Measurements from ENCODE around the gene PDXDC1. TPM values are rescaled to one million over a fixed set of nuclear protein-coding genes. Genes with fewer than 3 reads are reported as not detected.
"Not testable (repeated sequence)": the region's sequence is repeated elsewhere in the genome, so short reads cannot be mapped to it uniquely, and the experiment has no call there.

The PDXDC1 gene
- 29.4 TPM for total RNA-seq
- 30.9 TPM for polyA plus RNA-seq
- long read RNA-seq, donor 1: 0 reads
- long read RNA-seq, donor 2: 0 reads
- long read RNA-seq, donor 3, full-length matches to known transcripts: 6 of 18 reads
- long read RNA-seq, donor 3, partial matches to known transcripts: 12 of 18 reads
- long read RNA-seq, donor 3, other reads (novel, unspliced or antisense): 0 of 18 reads
- long read RNA-seq, donor 4, full-length matches to known transcripts: 3 of 3 reads
- long read RNA-seq, donor 4, partial matches to known transcripts: 0 of 3 reads
- long read RNA-seq, donor 4, other reads (novel, unspliced or antisense): 0 of 3 reads
- long read RNA-seq, donor 5, full-length matches to known transcripts: 8 of 16 reads
- long read RNA-seq, donor 5, partial matches to known transcripts: 8 of 16 reads
- long read RNA-seq, donor 5, other reads (novel, unspliced or antisense): 0 of 16 reads
- long read RNA-seq, donor 6, full-length matches to known transcripts: 4 of 12 reads
- long read RNA-seq, donor 6, partial matches to known transcripts: 0 of 12 reads
- long read RNA-seq, donor 6, other reads (novel, unspliced or antisense): 8 of 12 reads
- long read RNA-seq, donor 7, full-length matches to known transcripts: 10 of 34 reads
- long read RNA-seq, donor 7, partial matches to known transcripts: 24 of 34 reads
- long read RNA-seq, donor 7, other reads (novel, unspliced or antisense): 0 of 34 reads
- long read RNA-seq, donor 8, partial matches to known transcripts: 0 of 1 reads
- long read RNA-seq, donor 8, other reads (novel, unspliced or antisense): 0 of 1 reads
- long read RNA-seq, donor 9, full-length matches to known transcripts: 1 of 12 reads
- long read RNA-seq, donor 9, partial matches to known transcripts: 11 of 12 reads
- long read RNA-seq, donor 9, other reads (novel, unspliced or antisense): 0 of 12 reads
- long read RNA-seq, donor 10, full-length matches to known transcripts: 1 of 1 reads
- long read RNA-seq, donor 10, partial matches to known transcripts: 0 of 1 reads
- long read RNA-seq, donor 10, other reads (novel, unspliced or antisense): 0 of 1 reads

DNA sequence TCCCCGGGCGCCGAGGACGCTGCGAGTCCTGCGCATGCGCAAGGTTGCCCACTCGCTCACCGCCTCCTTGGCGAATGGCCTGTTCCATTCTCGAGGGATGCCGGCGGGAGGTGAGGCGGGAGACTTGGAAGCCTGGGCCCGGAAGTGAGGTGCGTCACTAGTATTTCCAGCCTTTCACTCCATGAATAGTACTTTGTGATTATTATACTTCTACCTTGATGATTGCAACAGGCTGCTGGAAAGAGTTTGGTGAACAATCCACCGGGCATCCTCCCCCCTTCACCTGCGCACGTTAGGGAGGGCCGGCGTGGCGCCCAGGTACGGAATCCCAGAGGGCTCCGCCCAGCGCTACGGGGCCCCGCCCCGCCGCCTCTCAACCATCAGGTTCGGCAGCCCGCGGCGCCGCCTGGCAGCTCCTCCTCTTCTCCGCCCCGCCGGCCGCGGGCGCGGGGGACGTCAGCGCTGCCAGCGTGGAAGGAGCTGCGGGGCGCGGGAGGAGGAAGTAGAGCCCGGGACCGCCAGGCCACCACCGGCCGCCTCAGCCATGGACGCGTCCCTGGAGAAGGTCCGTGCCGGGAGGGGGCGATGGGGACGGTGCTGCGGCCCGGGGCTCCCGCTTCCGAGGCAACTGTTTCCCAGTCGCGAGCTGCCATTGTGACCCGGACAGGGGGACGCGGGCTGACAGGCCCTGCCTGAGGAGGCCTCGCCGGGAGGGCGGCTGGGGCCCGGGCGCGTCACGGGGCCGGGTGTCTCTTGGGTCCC lies at the start of gene PDXDC1:
Gene PDXDC1, plus strand, starts transcription at position 371 of the 762 bp plus-strand sequence. Its CDS starts 174 bp downstream, at position 545.
- H3K4me1 ChIP-seq (ENCODE audit: control insufficient read depth in 2 of 2, insufficient read depth in 2 of 2, low read length in 2 of 2); H3K27me3 ChIP-seq (ENCODE audit: control insufficient read depth in 2 of 2, insufficient read depth in 1 of 2, low read length in 1 of 2); H3K36me3 ChIP-seq (ENCODE audit: control insufficient read depth in 2 of 2, insufficient read depth in 2 of 2, low read length in 1 of 2); H3K9me3 ChIP-seq (ENCODE audit: control insufficient read depth in 2 of 2, insufficient read depth in 1 of 2, low read length in 1 of 2): not testable (repeated sequence)
- H3K27ac ChIP-seq (ENCODE audit: low read depth in 1 of 2, low read length in 1 of 2): peak within 1 kb of the TSS; percentile 70 to 94
- under 1% methylated on average over 74 of the region's 74 CpGs for WGBS
- peak; percentile 82 to 98 (median 91) for DNase-seq (ENCODE audit: low read depth in 6 of 9, low spot score in 9 of 9)
- H3K4me3 ChIP-seq (ENCODE audit: low read length in 2 of 2): peak within 1 kb of the TSS; percentile 74 to 89

- H3K4me3 ChIP-seq (ENCODE audit: low read length in 2 of 2); H3K36me3 ChIP-seq (ENCODE audit: control insufficient read depth in 2 of 2, insufficient read depth in 2 of 2, low read length in 1 of 2); H3K4me1 ChIP-seq (ENCODE audit: control insufficient read depth in 2 of 2, insufficient read depth in 2 of 2, low read length in 2 of 2); H3K9me3 ChIP-seq (ENCODE audit: control insufficient read depth in 2 of 2, insufficient read depth in 1 of 2, low read length in 1 of 2); H3K27me3 ChIP-seq (ENCODE audit: control insufficient read depth in 2 of 2, insufficient read depth in 1 of 2, low read length in 1 of 2); H3K27ac ChIP-seq (ENCODE audit: low read depth in 1 of 2, low read length in 1 of 2): not testable (repeated sequence)
- DNase-seq (ENCODE audit: low read depth in 6 of 9, low spot score in 9 of 9): peak in 1 of 9 donors; percentile 5
- 93% methylated on average over 6 of the region's 31 CpGs for WGBS
Observed at GRCh38 chr16:14928064-14928714, 46.6 kb upstream of the PDXDC1 start.

DNA sequence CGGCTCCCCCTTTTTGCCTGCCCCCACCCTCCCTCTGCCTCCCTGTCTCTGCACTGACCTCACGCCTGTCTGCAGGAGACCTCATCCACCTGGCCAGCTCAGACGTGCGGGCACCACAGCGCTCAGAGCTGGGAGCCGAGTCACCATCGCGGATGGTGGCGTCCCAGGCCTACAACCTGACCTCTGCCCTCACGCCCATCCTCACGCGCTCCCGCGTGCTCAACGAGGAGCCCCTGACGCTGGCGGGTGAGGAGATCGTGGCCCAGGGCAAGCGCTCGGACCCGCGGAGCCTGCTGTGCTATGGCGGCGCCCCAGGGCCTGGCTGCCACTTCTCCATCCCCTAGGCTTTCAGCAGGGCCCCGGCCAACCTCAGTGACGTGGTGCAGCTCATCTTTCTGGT lies 45.6 kb upstream of the PDXDC1 start:
- not testable (repeated sequence) for DNase-seq (ENCODE audit: low read depth in 6 of 9, low spot score in 9 of 9); H3K36me3 ChIP-seq (ENCODE audit: control insufficient read depth in 2 of 2, insufficient read depth in 2 of 2, low read length in 1 of 2); H3K4me3 ChIP-seq (ENCODE audit: low read length in 2 of 2); H3K27me3 ChIP-seq (ENCODE audit: control insufficient read depth in 2 of 2, insufficient read depth in 1 of 2, low read length in 1 of 2); H3K4me1 ChIP-seq (ENCODE audit: control insufficient read depth in 2 of 2, insufficient read depth in 2 of 2, low read length in 2 of 2); H3K27ac ChIP-seq (ENCODE audit: low read depth in 1 of 2, low read length in 1 of 2); H3K9me3 ChIP-seq (ENCODE audit: control insufficient read depth in 2 of 2, insufficient read depth in 1 of 2, low read length in 1 of 2)
- WGBS: 97% methylated on average over 18 of the region's 26 CpGs

DNA sequence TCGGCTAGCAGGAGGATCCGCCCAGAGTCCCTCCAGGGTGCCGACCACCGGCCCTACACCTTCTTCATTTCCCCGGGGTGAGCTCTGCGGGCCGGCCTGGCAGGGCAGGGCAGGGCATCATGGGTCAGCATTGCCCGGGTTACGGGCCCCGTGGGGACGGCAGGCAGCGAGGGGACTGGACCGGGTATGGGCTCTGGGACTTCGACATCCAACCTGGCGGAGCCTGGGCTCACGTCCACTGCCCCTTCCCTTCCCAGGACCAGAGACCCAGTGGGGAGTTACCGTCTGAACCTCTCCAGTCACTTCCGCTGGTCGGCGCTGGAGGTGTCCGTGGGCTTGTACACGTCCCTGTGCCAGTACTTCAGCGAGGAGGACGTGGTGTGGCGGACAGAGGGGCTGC lies 44.6 kb upstream of the PDXDC1 start:
- not testable (repeated sequence) for H3K27ac ChIP-seq (ENCODE audit: low read depth in 1 of 2, low read length in 1 of 2); DNase-seq (ENCODE audit: low read depth in 6 of 9, low spot score in 9 of 9); H3K9me3 ChIP-seq (ENCODE audit: control insufficient read depth in 2 of 2, insufficient read depth in 1 of 2, low read length in 1 of 2); H3K4me1 ChIP-seq (ENCODE audit: control insufficient read depth in 2 of 2, insufficient read depth in 2 of 2, low read length in 2 of 2); H3K27me3 ChIP-seq (ENCODE audit: control insufficient read depth in 2 of 2, insufficient read depth in 1 of 2, low read length in 1 of 2); H3K36me3 ChIP-seq (ENCODE audit: control insufficient read depth in 2 of 2, insufficient read depth in 2 of 2, low read length in 1 of 2); H3K4me3 ChIP-seq (ENCODE audit: low read length in 2 of 2)
- WGBS: 94% methylated on average over 14 of the region's 25 CpGs

- not testable (repeated sequence) for H3K27me3 ChIP-seq (ENCODE audit: control insufficient read depth in 2 of 2, insufficient read depth in 1 of 2, low read length in 1 of 2); H3K27ac ChIP-seq (ENCODE audit: low read depth in 1 of 2, low read length in 1 of 2); H3K4me3 ChIP-seq (ENCODE audit: low read length in 2 of 2); H3K9me3 ChIP-seq (ENCODE audit: control insufficient read depth in 2 of 2, insufficient read depth in 1 of 2, low read length in 1 of 2); H3K36me3 ChIP-seq (ENCODE audit: control insufficient read depth in 2 of 2, insufficient read depth in 2 of 2, low read length in 1 of 2); DNase-seq (ENCODE audit: low read depth in 6 of 9, low spot score in 9 of 9); H3K4me1 ChIP-seq (ENCODE audit: control insufficient read depth in 2 of 2, insufficient read depth in 2 of 2, low read length in 2 of 2)
- WGBS: 97% methylated on average over 8 of the region's 19 CpGs
Observed at GRCh38 chr16:14930971-14931370, 43.9 kb upstream of the PDXDC1 start.

GRCh38 chr16:14932581-14933375 lies 42.0 kb upstream of the PDXDC1 start:
- not testable (repeated sequence) for H3K27ac ChIP-seq (ENCODE audit: low read depth in 1 of 2, low read length in 1 of 2); H3K4me3 ChIP-seq (ENCODE audit: low read length in 2 of 2); DNase-seq (ENCODE audit: low read depth in 6 of 9, low spot score in 9 of 9); H3K36me3 ChIP-seq (ENCODE audit: control insufficient read depth in 2 of 2, insufficient read depth in 2 of 2, low read length in 1 of 2); H3K27me3 ChIP-seq (ENCODE audit: control insufficient read depth in 2 of 2, insufficient read depth in 1 of 2, low read length in 1 of 2); H3K9me3 ChIP-seq (ENCODE audit: control insufficient read depth in 2 of 2, insufficient read depth in 1 of 2, low read length in 1 of 2); H3K4me1 ChIP-seq (ENCODE audit: control insufficient read depth in 2 of 2, insufficient read depth in 2 of 2, low read length in 2 of 2)
- WGBS: 98% methylated on average over 27 of the region's 47 CpGs

GRCh38 chr16:14937143-14937542 lies 37.7 kb upstream of the PDXDC1 start, which contains the start of gene NPIPA1:
NPIPA1 (plus strand) TSS chr16:14937443; CDS start chr16:14937443, 0 bp downstream.
- no CpG with 5 or more reads among the region's 4 CpGs for WGBS
- not testable (repeated sequence) for H3K4me3 ChIP-seq (ENCODE audit: low read length in 2 of 2); H3K27me3 ChIP-seq (ENCODE audit: control insufficient read depth in 2 of 2, insufficient read depth in 1 of 2, low read length in 1 of 2); DNase-seq (ENCODE audit: low read depth in 6 of 9, low spot score in 9 of 9); H3K27ac ChIP-seq (ENCODE audit: low read depth in 1 of 2, low read length in 1 of 2); H3K36me3 ChIP-seq (ENCODE audit: control insufficient read depth in 2 of 2, insufficient read depth in 2 of 2, low read length in 1 of 2); H3K9me3 ChIP-seq (ENCODE audit: control insufficient read depth in 2 of 2, insufficient read depth in 1 of 2, low read length in 1 of 2); H3K4me1 ChIP-seq (ENCODE audit: control insufficient read depth in 2 of 2, insufficient read depth in 2 of 2, low read length in 2 of 2)

DNA sequence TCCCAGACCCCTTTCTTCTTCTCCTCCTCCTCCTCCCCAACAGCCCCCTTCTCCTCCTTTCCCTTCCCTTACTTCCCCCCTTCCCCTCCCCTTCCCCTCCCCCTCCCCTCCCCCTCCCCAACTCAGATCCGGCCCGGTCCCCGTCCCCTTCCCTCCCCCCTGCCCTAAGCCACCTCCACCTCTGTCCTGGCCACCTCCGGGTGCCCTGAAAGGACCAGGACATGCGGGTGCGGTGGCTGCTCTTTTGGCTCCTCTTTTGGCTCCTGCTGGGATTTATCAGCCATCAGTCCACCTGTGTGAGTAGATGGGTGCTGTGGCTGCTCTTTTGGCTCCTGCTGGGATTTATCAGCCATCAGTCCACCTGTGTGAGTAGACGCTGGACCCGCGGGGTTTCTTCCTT lies 36.8 kb upstream of the PDXDC1 start:
- WGBS: 85% methylated on average over 6 of the region's 9 CpGs

More for the DNA sequence above, 36.8 kb upstream of the PDXDC1 start:
- not testable (repeated sequence) for H3K36me3 ChIP-seq (ENCODE audit: control insufficient read depth in 2 of 2, insufficient read depth in 2 of 2, low read length in 1 of 2); H3K27ac ChIP-seq (ENCODE audit: low read depth in 1 of 2, low read length in 1 of 2); H3K27me3 ChIP-seq (ENCODE audit: control insufficient read depth in 2 of 2, insufficient read depth in 1 of 2, low read length in 1 of 2); H3K9me3 ChIP-seq (ENCODE audit: control insufficient read depth in 2 of 2, insufficient read depth in 1 of 2, low read length in 1 of 2); DNase-seq (ENCODE audit: low read depth in 6 of 9, low spot score in 9 of 9); H3K4me3 ChIP-seq (ENCODE audit: low read length in 2 of 2); H3K4me1 ChIP-seq (ENCODE audit: control insufficient read depth in 2 of 2, insufficient read depth in 2 of 2, low read length in 2 of 2)

All from thymus (tissue), 14 donors.